Gastroesophageal sphincter (tissue), 3 donors: ENCODE results near the gene PRSS16.

Source experiments
- EP300 ChIP-seq: sonication (generic); formaldehyde crosslinking; IDR thresholded peaks from one replicate; pipeline ENCODE4 v1.6.1; 2017; ENCODE audit warnings: antibody characterized with exemption, mild to moderate bottlenecking
- POLR2A ChIP-seq, 2 donors: fragments of 450-650 bp; IDR thresholded peaks; one replicate each; pipeline ENCODE4 v1.6.1; 2017; ENCODE audit warnings: antibody characterized with exemption in 2 of 2, mild to moderate bottlenecking in 2 of 2, moderate library complexity in 1 of 2
- POLR2AphosphoS5 ChIP-seq: sonication (generic); formaldehyde crosslinking; IDR thresholded peaks from one replicate; pipeline ENCODE4 v1.6.1; 2017; ENCODE audit warnings: antibody characterized with exemption
- TF ChIP-seq, protein P1 (sequence below), 4 experiments: fragments of 200-600 bp in 2 of 4; fragments of 450-650 bp in 2 of 4; sonication (generic) in 1 of 4; IDR thresholded peaks; one replicate each; pipeline ENCODE4 v1.5.1; 2017 to 2019; ENCODE audit warnings: antibody characterized with exemption in 4 of 4, mild to moderate bottlenecking in 2 of 4, moderate library complexity in 2 of 4

DNA sequence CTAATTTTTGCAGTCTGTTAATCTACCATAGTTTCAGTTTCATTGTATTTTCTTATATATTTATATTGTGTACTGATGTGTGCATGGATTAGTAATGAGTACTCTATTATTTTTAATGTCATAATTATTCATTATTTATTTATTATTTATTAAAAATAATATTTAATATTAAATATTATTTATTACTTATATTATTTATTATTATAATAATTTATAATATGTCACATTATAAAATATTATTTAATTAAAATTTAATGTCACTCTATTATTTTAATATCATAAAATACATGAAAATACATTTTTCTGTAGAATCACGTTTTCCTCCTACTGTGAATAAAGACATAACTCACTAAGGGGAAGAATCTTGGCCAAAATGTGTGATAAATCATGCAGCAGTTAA lies 34.1 kb downstream of the PRSS16 start:
- TF ChIP-seq POLR2A (IDR thresholded peaks at IDR 0.05) (no peak), POLR2AphosphoS5 (no peak), EP300 (no peak)
- TF ChIP-seq, protein P1, sequence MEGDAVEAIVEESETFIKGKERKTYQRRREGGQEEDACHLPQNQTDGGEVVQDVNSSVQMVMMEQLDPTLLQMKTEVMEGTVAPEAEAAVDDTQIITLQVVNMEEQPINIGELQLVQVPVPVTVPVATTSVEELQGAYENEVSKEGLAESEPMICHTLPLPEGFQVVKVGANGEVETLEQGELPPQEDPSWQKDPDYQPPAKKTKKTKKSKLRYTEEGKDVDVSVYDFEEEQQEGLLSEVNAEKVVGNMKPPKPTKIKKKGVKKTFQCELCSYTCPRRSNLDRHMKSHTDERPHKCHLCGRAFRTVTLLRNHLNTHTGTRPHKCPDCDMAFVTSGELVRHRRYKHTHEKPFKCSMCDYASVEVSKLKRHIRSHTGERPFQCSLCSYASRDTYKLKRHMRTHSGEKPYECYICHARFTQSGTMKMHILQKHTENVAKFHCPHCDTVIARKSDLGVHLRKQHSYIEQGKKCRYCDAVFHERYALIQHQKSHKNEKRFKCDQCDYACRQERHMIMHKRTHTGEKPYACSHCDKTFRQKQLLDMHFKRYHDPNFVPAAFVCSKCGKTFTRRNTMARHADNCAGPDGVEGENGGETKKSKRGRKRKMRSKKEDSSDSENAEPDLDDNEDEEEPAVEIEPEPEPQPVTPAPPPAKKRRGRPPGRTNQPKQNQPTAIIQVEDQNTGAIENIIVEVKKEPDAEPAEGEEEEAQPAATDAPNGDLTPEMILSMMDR (IDR thresholded peaks at IDR 0.05): no peak
